Measurements from ENCODE around the gene ELANE.

GRCh38 chr19:869245-870177 lies 17.4 kb downstream of the ELANE start:
- no peak for TF ChIP-seq CTCF (IDR thresholded peaks at IDR 0.05; ENCODE audit: borderline replicate concordance, extremely low read depth, low read length, poor library complexity, severe bottlenecking)
- no peak for TF ChIP-seq EZH2 (IDR thresholded peaks at IDR 0.05; ENCODE audit: borderline replicate concordance, low read depth, low read length, severe bottlenecking)
